ENCODE data around the gene TAMALIN. TPM values are rescaled to one million over a fixed set of nuclear protein-coding genes. Genes with fewer than 3 reads are reported as not detected.
A peak's percentile ranks its signal among the peaks of the same experiment; 100 is the strongest.

TAMALIN gene
- total RNA-seq, 1 donor from 2014 or later, result 50.7 TPM

DNA sequence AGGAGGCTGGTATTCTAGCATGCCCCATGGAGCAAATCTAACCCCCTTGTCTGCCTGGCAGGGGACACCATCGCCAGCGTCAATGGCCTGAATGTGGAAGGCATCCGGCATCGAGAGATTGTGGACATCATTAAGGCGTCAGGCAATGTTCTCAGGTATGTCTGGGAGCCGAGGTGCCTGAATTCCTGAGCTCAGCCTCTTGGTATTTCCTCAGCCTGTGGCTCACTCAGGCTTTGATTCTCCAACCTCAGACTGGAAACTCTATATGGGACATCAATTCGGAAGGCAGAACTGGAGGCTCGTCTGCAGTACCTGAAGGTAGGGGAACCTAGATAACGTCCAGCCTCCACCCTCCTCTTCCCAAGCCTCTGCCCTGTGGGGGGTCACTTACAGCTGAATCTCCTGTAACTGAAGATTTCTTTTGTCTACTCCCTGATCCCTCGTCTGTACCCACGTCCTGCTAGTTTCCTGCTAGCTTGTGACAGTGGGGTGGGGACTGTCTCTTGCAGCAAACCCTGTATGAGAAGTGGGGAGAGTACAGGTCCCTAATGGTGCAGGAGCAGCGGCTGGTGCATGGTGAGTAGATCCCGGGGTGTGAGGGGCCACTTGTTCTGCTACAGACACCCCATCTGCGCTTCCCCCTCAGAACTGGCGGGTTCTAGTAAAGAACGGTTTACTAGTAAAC is 7.0 kb downstream of the TAMALIN start:
- DNase-seq (ENCODE audit: low spot score), result no peak

DNA sequence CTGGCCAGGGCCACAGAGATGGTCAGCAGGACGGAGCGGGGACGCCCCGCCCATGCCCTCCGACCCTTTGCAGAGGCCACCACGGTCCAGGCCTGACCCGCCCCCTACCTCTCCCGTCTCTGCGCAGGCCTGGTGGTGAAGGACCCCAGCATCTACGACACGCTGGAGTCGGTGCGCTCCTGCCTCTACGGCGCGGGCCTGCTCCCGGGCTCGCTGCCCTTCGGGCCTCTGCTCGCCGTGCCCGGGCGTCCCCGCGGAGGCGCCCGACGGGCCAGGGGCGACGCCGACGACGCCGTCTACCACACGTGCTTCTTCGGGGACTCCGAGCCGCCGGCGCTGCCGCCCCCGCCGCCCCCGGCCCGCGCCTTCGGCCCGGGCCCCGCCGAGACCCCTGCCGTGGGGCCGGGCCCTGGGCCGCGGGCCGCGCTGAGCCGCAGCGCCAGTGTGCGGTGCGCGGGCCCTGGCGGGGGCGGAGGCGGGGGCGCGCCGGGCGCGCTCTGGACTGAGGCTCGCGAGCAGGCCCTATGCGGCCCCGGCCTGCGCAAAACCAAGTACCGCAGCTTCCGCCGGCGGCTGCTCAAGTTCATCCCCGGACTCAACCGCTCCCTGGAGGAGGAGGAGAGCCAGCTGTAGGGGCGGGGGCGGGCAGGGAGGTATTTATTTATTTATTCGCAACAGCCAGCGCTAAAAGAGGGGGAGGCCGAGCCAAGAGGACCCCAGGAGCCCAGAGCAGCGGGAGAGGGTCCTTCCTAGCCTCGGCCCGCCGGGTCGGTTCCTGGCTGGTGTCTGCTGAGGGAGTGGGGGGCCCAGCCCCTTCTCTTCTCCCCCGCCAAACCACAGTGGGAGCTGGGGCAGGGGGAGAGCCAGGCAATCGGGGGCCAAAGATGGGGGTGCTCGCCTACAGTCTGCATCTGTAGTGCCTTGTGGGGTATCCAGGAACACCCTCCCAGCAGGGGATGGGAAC is 8.1 kb downstream of the TAMALIN start:
- DNase-seq (ENCODE audit: low spot score), result no peak

GRCh38 chr12:52015532-52016041 is 8.8 kb downstream of the TAMALIN start:
- DNase-seq (ENCODE audit: low spot score), result no peak

DNA sequence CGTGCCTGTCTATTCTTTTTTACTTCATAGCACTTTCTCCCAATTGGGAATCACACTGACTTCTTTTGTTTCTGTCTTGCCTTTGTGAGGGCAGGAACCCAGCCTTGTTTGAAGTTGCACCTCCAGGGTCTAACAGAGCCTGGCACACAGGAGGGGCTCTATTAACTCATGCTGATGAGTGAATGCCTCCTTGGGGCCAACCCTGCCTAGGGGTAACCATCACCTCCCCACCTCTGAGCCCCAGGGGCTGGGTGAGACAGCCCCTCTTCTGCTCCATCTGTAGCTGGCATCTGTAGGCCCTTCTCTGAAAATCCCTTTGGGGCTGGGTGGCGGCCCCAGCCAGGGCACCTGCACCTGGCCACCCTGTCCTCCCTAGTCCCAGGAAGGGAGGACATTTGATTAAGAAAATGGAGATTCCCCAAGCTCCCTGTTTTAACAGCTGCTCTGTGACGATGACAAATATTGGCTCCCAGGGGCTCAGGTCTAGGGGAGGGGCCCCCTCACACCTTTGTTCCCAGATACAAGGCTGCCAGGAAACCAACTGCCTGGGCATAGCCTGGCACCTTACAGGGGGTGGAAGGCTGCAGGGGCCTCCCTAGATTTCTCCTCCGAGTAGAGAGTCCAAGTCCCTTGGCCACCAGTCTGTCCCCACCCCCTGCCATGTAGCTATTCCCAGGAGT is 11.8 kb downstream of the TAMALIN start:
- DNase-seq (ENCODE audit: low spot score), result no peak

- DNase-seq (ENCODE audit: low spot score), result no peak
Observed at GRCh38 chr12:52019113-52019770, 12.5 kb downstream of the TAMALIN start.

GRCh38 chr12:52020539-52021336 is 14.0 kb downstream of the TAMALIN start:
- DNase-seq (ENCODE audit: low spot score), result no peak

- no peak for DNase-seq (ENCODE audit: low spot score)
Observed at GRCh38 chr12:52022841-52023181, 16.1 kb downstream of the TAMALIN start.

DNA sequence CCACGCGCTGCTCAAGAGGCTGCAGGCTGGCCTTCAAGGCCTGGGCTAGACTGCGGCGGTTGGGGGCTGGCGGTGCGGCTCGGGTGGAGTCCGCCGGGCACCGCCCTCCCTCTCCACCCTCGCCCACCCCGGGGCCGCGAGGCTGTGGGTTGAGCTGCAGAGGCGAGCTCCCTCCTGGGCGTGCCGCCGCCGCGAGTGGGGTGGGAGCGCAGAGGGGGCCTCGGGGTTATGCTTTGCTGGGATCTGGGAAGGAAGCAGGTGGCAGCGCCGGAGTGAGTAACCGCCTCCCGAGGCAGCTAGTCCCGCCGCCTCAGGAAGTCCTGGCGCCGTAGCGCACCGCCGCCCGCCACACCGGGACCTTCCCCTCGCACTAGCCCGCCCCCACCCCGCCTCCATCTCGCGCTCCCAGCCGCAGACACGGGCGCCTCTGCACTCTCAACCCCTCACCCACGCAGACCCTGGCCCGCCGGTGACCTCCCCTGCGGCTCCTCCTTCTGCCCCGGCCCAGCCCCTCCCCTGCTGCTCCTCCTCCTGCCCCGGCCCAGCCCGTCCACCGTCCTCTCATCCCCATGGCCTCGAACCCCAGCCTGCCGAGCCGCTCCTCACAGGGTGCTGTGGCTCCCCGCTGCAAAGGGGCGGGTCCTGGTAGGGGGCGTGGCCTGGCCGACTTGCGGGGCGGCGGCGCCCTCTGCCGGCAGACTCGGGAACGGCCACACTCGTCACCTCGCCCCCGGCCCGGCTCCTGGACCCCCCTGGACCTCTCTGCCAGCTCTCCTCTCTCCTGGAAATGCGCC is 16.6 kb downstream of the TAMALIN start:
- peak; percentile 89 for DNase-seq (ENCODE audit: low spot score)

DNA sequence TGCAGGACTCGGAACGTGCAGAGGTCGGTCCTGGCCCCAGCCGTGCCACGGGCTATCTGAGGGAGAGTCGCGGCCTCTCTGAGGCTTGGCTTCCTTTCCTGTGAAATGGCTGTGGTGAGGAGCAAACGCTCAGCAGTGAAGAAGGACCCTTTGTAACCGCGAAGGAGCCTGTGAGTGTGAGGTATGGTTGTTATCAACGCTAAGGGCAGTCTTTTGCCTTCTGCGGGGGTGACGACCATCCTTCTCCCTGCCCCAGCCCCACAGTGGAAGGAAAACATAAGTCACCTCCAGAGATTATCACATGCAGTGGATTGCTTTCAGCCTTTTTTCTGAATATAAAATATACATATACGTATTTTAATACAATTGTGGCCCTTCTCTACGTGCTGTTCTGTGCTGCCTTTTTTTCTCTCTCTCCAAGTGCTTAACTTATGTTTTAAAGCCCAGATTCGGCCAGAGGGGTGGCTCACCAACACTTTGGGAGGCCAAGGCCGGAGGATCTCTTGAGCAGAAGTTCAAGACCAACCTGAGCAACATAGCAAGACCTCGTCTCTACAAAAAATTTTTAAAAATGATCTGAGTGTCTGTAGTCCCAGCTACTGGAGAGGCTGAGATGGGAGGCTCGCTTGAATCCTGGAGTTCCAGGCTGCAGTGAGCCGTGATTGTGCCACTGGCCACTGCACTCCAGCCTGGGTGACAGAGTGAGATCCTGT is 17.4 kb downstream of the TAMALIN start:
- no peak for DNase-seq (ENCODE audit: low spot score)

DNA sequence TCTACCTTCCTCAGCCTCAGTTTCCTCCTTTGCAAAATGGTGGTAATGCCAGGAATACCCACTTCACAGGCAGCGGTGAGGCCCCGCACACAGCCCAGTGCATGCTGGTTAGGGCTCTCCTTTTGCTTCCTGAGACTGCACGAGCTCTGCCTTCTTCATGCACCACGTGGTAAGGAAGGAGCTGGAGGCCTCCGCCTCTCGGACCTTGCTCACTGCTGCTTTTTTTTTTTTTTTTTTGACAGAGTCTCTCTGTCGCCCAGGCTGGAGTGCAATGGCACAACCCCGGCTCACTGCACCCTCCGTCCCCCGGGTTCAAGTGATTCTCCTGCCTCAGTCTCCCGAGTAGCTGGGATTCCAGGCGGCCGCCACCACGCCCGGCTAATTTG is 18.1 kb downstream of the TAMALIN start:
- DNase-seq (ENCODE audit: low spot score), result no peak

DNA sequence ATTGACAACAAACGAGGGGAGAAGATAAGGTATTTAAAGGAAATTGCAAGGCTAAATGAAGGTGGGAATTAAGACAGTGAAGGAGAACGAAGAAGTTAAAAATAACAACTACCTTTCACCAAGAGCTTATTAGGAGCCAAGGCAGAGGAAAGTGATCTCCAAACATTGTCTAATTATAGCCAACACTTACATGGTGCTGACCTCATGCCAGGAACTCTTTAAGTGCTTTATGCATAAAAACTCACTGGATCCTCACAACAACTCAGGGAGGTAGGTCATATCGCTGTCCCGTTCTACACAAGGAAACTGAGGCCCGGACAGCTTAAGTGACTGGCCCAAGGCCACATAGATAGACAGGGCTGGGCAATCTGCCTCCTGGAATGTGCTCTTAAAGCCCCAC is 19.5 kb downstream of the TAMALIN start:
- DNase-seq (ENCODE audit: low spot score), result no peak

DNA sequence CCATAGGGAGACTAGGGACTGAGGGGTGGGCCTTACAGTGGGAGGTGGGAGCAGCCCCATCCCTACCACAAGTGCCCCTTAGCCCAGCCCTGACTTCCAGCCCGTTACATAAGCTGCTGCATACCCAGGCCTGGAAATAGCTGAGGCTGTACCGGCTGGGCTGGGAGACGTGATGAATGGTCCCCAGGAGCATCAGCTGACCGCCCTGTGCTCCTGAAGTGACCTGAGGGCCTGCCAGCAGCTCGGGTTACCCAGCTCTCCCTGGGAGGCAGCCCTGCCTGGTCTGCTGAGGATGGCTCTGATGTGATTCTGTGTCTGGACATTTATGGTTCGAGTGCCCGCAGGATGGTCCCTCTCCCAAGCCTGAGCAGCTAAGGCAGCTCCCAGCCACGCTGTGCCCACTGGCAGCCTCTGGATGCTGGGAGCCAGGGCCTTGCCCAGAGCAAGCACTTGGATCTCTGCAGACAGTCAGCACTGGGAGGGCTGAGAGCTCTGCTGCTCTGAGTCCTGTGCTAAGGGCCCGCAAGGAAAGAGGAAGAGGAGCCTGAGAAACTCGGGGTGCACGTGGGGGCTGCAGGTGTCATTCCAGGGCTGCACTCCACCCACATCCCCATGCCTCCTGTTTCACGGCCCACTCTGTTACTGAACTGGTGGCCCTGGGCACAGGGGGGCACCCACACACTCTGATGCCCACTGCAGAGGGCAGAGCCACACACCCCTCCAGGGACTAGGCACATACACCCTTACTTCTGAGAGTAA is 20.5 kb downstream of the TAMALIN start:
- no peak for DNase-seq (ENCODE audit: low spot score)

- DNase-seq (ENCODE audit: low spot score), result no peak
Observed at GRCh38 chr12:52029685-52030084, 22.9 kb downstream of the TAMALIN start.

DNA sequence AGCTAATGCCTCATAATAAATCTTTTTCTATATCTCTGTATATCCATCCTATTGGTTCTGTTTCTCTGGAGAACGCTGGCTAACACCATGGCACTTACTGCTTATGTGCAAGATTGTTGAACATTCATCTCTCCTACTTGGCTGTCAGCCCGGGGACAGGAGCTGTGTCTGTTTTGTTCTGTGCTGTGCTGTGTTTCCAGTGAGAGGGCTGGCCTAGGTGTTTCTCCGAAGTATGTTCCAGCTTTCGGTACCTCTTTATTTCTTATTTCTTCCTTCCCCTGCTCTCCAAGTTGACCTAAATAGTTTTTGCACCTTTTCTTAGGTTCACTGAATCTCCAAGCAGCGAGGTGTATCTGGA is 25.7 kb downstream of the TAMALIN start:
- peak; percentile 81 for DNase-seq (ENCODE audit: low spot score)

DNA sequence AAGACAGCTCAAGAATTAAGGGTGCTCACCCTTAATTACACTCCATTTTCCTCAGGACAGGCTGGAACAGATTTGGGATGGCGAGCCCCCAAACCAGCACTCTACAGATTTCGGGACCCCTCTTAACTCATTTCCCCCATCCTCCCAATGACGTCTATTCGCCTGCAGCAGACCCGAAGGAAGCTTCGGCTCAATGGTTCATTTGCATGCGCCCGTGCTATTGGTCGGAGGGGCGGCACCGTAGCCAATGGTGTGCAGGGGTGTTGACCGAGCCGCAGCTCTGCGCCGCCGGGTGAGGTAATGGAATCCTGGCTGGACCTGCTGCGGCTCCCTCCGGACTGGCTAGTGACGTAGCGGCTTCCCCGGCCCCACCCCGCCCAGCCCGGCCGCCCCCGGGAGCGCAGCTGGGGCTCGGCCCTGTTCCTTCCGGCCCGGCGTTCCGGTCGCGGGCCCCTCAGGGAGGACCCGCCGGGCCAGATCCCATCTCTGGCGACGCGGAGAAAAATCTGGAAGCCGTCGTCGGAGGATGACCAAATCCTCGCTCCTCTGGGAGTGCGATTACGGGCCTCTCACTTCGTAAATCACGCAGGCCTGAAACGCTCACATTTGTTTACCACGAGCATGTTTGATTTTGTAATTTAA is 26.2 kb downstream of the TAMALIN start:
- DNase-seq (ENCODE audit: low spot score), result peak; percentile 97

GRCh38 chr12:52033446-52034140 is 26.8 kb downstream of the TAMALIN start:
- no peak for DNase-seq (ENCODE audit: low spot score)

GRCh38 chr12:52035190-52035589 is 28.4 kb downstream of the TAMALIN start:
- no peak for DNase-seq (ENCODE audit: low spot score)

DNA sequence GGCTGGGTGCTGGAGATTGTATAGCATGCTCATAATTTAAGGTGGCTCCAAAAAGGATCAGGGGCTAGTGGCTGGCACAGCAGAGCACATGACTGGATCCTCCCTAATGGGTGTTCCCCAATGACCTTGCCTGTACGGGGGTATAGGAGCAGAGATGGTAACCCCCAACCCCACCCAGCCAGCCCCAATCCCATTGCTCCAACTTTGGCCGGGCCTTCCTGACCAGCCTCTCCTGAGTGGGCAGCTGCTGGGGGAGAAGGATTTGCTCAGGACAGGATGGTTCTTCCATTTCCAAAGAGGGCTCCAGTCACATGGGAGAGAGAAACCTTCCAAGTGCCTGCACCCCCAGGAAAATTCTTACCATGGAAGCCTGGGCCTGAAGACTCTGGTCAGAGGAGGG is 29.2 kb downstream of the TAMALIN start:
- no peak for DNase-seq (ENCODE audit: low spot score)

Data from ureter (tissue), 1 donor.